GM18873 (cell line): ENCODE measurements around the gene HECTD3.

ENCODE experiments used
- ATAC-seq: cut with Tn5 transposase; IDR thresholded peaks from one replicate; pipeline ENCODE4 v1.9.1; 2021; ENCODE audit warnings: mild to moderate bottlenecking, moderate library complexity, moderate number of reproducible peaks; ENCODE audit not compliant: unreplicated experiment, low FRiP score

Gene HECTD3

GRCh38 chr1:45010855-45011811 is at the start of gene HECTD3:
Gene HECTD3, minus strand, starts transcription at chr1:45011324. Its CDS starts 67 bp downstream, at chr1:45011257.
- ATAC-seq: peak; percentile 53

- no peak for ATAC-seq
Measured at GRCh38 chr1:45059829-45060228, 48.7 kb upstream of the HECTD3 start.

GRCh38 chr1:45057542-45057941 is 46.4 kb upstream of the HECTD3 start:
- no peak for ATAC-seq

- no peak for ATAC-seq
Measured at GRCh38 chr1:45051005-45051772, 40.1 kb upstream of the HECTD3 start.

GRCh38 chr1:45047032-45047431 is 35.9 kb upstream of the HECTD3 start:
- no peak for ATAC-seq

GRCh38 chr1:45044916-45045315 is 33.8 kb upstream of the HECTD3 start:
- ATAC-seq: no peak

- ATAC-seq: no peak
Measured at GRCh38 chr1:45043094-45043493, 32.0 kb upstream of the HECTD3 start.

- no peak for ATAC-seq
Measured at GRCh38 chr1:45040297-45040696, 29.2 kb upstream of the HECTD3 start.

GRCh38 chr1:45038661-45039364 is 27.7 kb upstream of the HECTD3 start:
- ATAC-seq: no peak

- no peak for ATAC-seq
Measured at GRCh38 chr1:45038240-45038639, 27.1 kb upstream of the HECTD3 start.

GRCh38 chr1:45037456-45037855 is 26.3 kb upstream of the HECTD3 start:
- ATAC-seq: no peak

GRCh38 chr1:45035631-45036301 is 24.6 kb upstream of the HECTD3 start:
- no peak for ATAC-seq

GRCh38 chr1:45033356-45033755 is 22.2 kb upstream of the HECTD3 start:
- ATAC-seq: no peak

- no peak for ATAC-seq
Measured at GRCh38 chr1:45032837-45033236, 21.7 kb upstream of the HECTD3 start.

GRCh38 chr1:45026446-45026845 is 15.3 kb upstream of the HECTD3 start:
- no peak for ATAC-seq

GRCh38 chr1:45023663-45024062 is 12.5 kb upstream of the HECTD3 start:
- no peak for ATAC-seq

- ATAC-seq: no peak
Measured at GRCh38 chr1:45018599-45019230, 7.6 kb upstream of the HECTD3 start.

- ATAC-seq: no peak
Measured at GRCh38 chr1:45016767-45017166, 5.6 kb upstream of the HECTD3 start.

GRCh38 chr1:45016090-45016697 is 5.1 kb upstream of the HECTD3 start:
- ATAC-seq: no peak
